ENCODE data around the gene CLK3.

The CLK3 gene

GRCh38 chr15:74603789-74604705 lies 11.6 kb upstream of the CLK3 start:
- DNase-seq, result no peak

GRCh38 chr15:74604983-74605794 lies 10.4 kb upstream of the CLK3 start:
- no peak for DNase-seq

GRCh38 chr15:74605795-74606150 lies 9.9 kb upstream of the CLK3 start:
- DNase-seq, result no peak

GRCh38 chr15:74608786-74609185 lies 6.8 kb upstream of the CLK3 start:
- DNase-seq, result no peak

- no peak for DNase-seq
These were observed 5.7 kb upstream of the CLK3 start for GRCh38 chr15:74609938-74610301.

- no peak for DNase-seq
These were observed 5.2 kb upstream of the CLK3 start for GRCh38 chr15:74610302-74610951.

GRCh38 chr15:74611341-74611740 lies 4.3 kb upstream of the CLK3 start:
- no peak for DNase-seq

- DNase-seq, result no peak
These were observed 3.8 kb upstream of the CLK3 start for GRCh38 chr15:74611834-74612233.

GRCh38 chr15:74612677-74613076 lies 3.0 kb upstream of the CLK3 start:
- DNase-seq, result no peak

GRCh38 chr15:74613089-74613952 lies 2.3 kb upstream of the CLK3 start:
- no peak for DNase-seq

- no peak for DNase-seq
These were observed 1.5 kb upstream of the CLK3 start for GRCh38 chr15:74613953-74614743.

GRCh38 chr15:74614744-74615507 lies 710 bp upstream of the CLK3 start:
- peak; percentile 47 for DNase-seq

- DNase-seq, result no peak
These were observed 817 bp downstream of the CLK3 start for GRCh38 chr15:74616366-74616939.

GRCh38 chr15:74616996-74617395 lies 1.4 kb downstream of the CLK3 start:
- no peak for DNase-seq

- DNase-seq, result no peak
These were observed 3.4 kb downstream of the CLK3 start for GRCh38 chr15:74618841-74619596.

- DNase-seq, result no peak
These were observed 4.4 kb downstream of the CLK3 start for GRCh38 chr15:74619916-74620635.

GRCh38 chr15:74620636-74621545 lies 5.3 kb downstream of the CLK3 start:
- peak; percentile 47 for DNase-seq

GRCh38 chr15:74621546-74621920 lies 5.9 kb downstream of the CLK3 start:
- DNase-seq, result no peak

Data from NCI-H446 treated with DMSO at 0.1 percent for 48 hours (cell line).